ENCODE measurements around the gene PABPC1L.

DNA sequence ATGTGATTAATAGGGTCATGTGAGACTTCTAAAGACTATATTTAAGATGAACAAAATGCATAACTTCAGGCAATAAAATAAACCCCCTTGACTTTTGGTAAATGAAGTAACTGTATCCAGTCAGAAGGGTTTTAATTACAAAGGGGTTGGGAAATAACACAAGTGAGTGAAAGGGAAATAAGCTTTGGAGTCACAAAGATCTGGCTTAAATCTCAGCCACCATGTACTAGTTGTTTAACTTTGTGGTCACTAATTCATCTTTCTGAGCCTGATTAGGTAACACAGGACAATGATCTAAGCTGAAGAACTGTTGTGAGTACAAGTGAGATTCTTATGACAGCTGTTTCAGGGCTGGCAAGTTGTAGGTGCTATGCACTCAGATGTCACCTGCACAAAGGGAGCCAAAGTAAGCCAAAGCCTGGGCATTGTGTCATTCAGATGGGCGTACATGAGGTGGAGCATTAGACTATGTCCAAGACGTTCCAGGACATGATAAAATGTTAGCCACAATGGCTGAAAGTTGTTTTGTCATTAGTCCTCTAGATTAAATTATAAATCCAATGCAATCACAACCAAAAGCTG, 36.5 kb downstream of the PABPC1L start:
- TF ChIP-seq CTCF (IDR thresholded peaks at IDR 0.05) (no peak), POLR2A (IDR thresholded peaks at IDR 0.05) (no peak), EP300 (IDR thresholded peaks at IDR 0.05) (no peak)
